OCI-LY7 (cell line): Measurements from ENCODE around the gene SPART. TPM values are rescaled to one million over a fixed set of nuclear protein-coding genes. Genes with fewer than 3 reads are reported as not detected.

Experiments used
- BruUV-seq: library from RNA; stranded (reverse); fragments of 400-500 nt; replicated peaks from 2 replicates; lab custom pipeline; 2021; lab: Mats Ljungman, UMichigan
- CTCF ChIA-PET: fragments of 300-600 bp; sonication (Branson Sonifier 250); formaldehyde crosslinking; loops from one replicate; lab custom pipeline; 2022; ENCODE audit warnings: antibody characterized with exemption; ENCODE audit not compliant: unreplicated experiment; lab: Charles Lee
- POLR2A ChIA-PET: fragments of 300-600 bp; sonication (Branson Sonifier 250); formaldehyde crosslinking; loops from one replicate; lab custom pipeline; 2022; ENCODE audit warnings: antibody characterized with exemption; lab: Charles Lee
- DNase-seq: peaks from one replicate; pipeline ENCODE4 v3.0.0-alpha.2; 2015; ENCODE audit warnings: low spot score
- H2AFZ ChIP-seq: fragments of 200-600 bp; sonication (generic), shearing (Covaris generic); 2 replicates; pipeline ENCODE4 v1.6.1; 2014; ENCODE audit warnings: mild to moderate bottlenecking, antibody characterized with exemption, low read length, moderate library complexity
- H3K27ac ChIP-seq: fragments of 200-600 bp; sonication (generic); 2 replicates; pipeline ENCODE4 v1.5.1; 2014; ENCODE audit warnings: mixed run types, low read depth, mild to moderate bottlenecking, moderate library complexity, low read length, inconsistent platforms; ENCODE audit not compliant: poor library complexity, severe bottlenecking
- H3K36me3 ChIP-seq: fragments of 200-600 bp; sonication (generic); 2 replicates; pipeline ENCODE4 v1.6.1; 2014; ENCODE audit warnings: mild to moderate bottlenecking, antibody characterized with exemption, low read length, moderate library complexity, mixed read lengths; ENCODE audit not compliant: insufficient read depth
- H3K4me1 ChIP-seq: fragments of 200-600 bp; sonication (generic); 2 replicates; pipeline ENCODE4 v1.5.1; 2014; ENCODE audit warnings: mild to moderate bottlenecking, low read length; ENCODE audit not compliant: insufficient read depth, poor library complexity, severe bottlenecking
- H3K4me2 ChIP-seq: fragments of 200-600 bp; sonication (generic); 2 replicates; pipeline ENCODE4 v1.6.1; 2014; ENCODE audit warnings: mild to moderate bottlenecking, low read length
- H3K4me3 ChIP-seq: fragments of 200-600 bp; sonication (generic); 2 replicates; pipeline ENCODE4 v1.5.1; 2014; ENCODE audit warnings: mild to moderate bottlenecking, low read depth, low read length; ENCODE audit not compliant: poor library complexity, severe bottlenecking
- H3K79me2 ChIP-seq: fragments of 200-600 bp; sonication (generic); 2 replicates; pipeline ENCODE4 v1.6.1; 2016; ENCODE audit warnings: low read depth, mild to moderate bottlenecking, low read length, moderate library complexity, mixed read lengths; ENCODE audit not compliant: insufficient read depth
- H3K9me2 ChIP-seq: fragments of 200-600 bp; sonication (generic); 2 replicates; pipeline ENCODE4 v1.6.1; 2016; ENCODE audit warnings: mild to moderate bottlenecking, low read length, mixed read lengths; ENCODE audit not compliant: insufficient read depth
- H3K9me3 ChIP-seq: fragments of 200-600 bp; sonication (generic); 2 replicates; pipeline ENCODE4 v1.6.1; 2014; ENCODE audit warnings: mild to moderate bottlenecking, mixed run types, low read length, mixed read lengths
- H4K20me1 ChIP-seq: fragments of 200-600 bp; sonication (generic); 2 replicates; pipeline ENCODE4 v1.6.1; 2014; ENCODE audit warnings: mild to moderate bottlenecking, antibody characterized with exemption, low read length, moderate library complexity, mixed read lengths; ENCODE audit not compliant: insufficient read depth
- EZH2phosphoT487 ChIP-seq: fragments of 200-600 bp; sonication (generic); IDR thresholded peaks from 2 replicates; pipeline ENCODE4 v1.6.1; 2018; ENCODE audit warnings: low read depth, borderline replicate concordance, mild to moderate bottlenecking, mixed run types, antibody characterized with exemption, low read length, moderate library complexity, mixed read lengths
- intact Hi-C: fragments of 100-400 bp; cut with micrococcal nuclease; formaldehyde crosslinking; loops from one replicate; pipeline ENCODE4 v1.10.0; 2022; ENCODE audit not compliant: unreplicated experiment
- total RNA-seq, 2 experiments: library from RNA; depleted of rRNA in 1 of 2; stranded (reverse); fragments of >200 nt in 1 of 2; shearing (Covaris generic) in 1 of 2; gene quantifications; 2 replicates each; pipeline ENCODE4 v1.2.3, GENCODE V29; 2014 to 2022
- TF ChIP-seq, protein P1 (sequence below): fragments of 200-600 bp; sonication (generic); conservative IDR thresholded peaks from 2 replicates; pipeline ENCODE4 v1.5.1; 2014; ENCODE audit warnings: mild to moderate bottlenecking, antibody characterized with exemption, low read length, moderate library complexity, mixed read lengths

Gene SPART
- total RNA-seq, 2 experiments from 2014 or later: not detected

DNA sequence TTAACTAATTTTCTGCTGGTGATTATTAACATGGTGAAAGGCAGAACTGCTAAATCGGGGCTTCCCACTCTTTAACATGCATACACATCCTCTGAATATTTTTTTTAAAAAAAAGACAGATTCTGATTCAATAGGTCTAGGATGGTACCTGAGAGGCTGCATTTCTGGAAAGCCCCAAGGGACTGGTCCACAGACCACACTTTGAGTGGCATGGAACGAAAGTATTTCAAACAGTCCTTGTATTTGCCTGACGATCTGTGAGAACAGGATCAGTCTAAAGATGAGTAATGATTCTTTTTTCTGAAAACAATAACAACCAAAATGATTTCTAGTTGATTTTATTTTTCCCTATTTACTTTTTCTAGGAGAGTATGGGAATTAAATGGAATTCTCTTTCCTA, 16.7 kb upstream of the SPART start:
- Histone ChIP-seq H3K9me3 (no peaks in the 10 kb centered on the region), H3K27ac (no peak overlapping the region), H4K20me1 (no peaks in the 10 kb centered on the region), H3K4me3 (no peak overlapping the region), H3K4me2 (no peak overlapping the region), H3K79me2 (no peaks in the 10 kb centered on the region), H3K4me1 (no peaks in the 10 kb centered on the region), H3K36me3 (no peaks in the 10 kb centered on the region), H3K9me2 (no peaks in the 10 kb centered on the region), H2AFZ (no peak overlapping the region)
- no peak for DNase-seq
- ChIA-PET CTCF (no interaction called here), POLR2A (no interaction called here)
- BruUV-seq: no TSS peak
- intact Hi-C loops: no loop called here
- TF ChIP-seq EZH2phosphoT487: no peak
- TF ChIP-seq, protein P1, sequence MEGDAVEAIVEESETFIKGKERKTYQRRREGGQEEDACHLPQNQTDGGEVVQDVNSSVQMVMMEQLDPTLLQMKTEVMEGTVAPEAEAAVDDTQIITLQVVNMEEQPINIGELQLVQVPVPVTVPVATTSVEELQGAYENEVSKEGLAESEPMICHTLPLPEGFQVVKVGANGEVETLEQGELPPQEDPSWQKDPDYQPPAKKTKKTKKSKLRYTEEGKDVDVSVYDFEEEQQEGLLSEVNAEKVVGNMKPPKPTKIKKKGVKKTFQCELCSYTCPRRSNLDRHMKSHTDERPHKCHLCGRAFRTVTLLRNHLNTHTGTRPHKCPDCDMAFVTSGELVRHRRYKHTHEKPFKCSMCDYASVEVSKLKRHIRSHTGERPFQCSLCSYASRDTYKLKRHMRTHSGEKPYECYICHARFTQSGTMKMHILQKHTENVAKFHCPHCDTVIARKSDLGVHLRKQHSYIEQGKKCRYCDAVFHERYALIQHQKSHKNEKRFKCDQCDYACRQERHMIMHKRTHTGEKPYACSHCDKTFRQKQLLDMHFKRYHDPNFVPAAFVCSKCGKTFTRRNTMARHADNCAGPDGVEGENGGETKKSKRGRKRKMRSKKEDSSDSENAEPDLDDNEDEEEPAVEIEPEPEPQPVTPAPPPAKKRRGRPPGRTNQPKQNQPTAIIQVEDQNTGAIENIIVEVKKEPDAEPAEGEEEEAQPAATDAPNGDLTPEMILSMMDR: no peak

DNA sequence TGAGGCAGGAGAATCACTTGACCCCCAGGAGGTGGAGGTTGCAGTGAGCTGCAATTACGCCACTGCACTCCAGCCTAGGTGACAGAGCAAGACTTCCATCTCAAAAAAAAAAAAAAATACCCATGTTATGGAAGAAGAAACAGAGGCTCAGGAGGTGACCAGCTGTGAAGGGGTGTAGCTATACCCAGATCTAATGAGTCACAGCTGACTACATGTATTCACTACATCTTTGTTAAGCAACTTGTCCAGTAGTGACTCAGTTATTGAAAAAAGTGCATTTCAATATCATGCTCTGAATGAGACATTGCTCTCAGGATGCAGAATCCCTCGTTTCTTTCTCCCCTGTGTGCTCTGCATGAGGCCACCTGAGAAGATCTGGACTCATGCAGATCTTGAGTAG, 16.1 kb upstream of the SPART start:
- H3K36me3 ChIP-seq: no peaks in the 10 kb centered on the region
- TF ChIP-seq EZH2phosphoT487: no peak
- TF ChIP-seq, protein P1: no peak
- no peaks in the 10 kb centered on the region for H4K20me1 ChIP-seq
- H3K27ac ChIP-seq: no peak overlapping the region
- no peak overlapping the region for H2AFZ ChIP-seq
- no peak overlapping the region for H3K4me3 ChIP-seq
- no peaks in the 10 kb centered on the region for H3K9me2 ChIP-seq
- DNase-seq: no peak
- H3K4me2 ChIP-seq: no peak overlapping the region
- intact Hi-C loops: no loop called here
- POLR2A ChIA-PET: no interaction called here
- no TSS peak for BruUV-seq
- H3K9me3 ChIP-seq: no peaks in the 10 kb centered on the region
- no peaks in the 10 kb centered on the region for H3K4me1 ChIP-seq
- H3K79me2 ChIP-seq: no peaks in the 10 kb centered on the region
- CTCF ChIA-PET: no interaction called here

DNA sequence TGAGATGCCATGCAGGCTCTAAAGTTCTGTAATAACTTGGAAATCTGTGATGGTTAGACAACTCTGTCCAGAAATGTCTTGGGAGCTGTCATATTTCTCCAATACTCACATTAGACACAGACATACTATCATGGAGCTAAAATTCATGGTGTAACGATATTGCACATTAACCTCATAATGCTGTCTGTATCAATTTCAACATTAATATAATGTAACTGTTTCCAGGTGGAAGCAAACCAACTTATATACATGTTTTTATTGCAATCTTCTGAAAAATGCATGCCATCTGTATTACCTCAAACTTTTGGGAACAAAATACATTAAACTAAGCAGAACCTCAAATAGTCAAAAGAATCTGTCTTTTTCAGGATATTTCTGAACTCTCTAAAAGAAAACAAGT, 14.7 kb upstream of the SPART start:
- no peaks in the 10 kb centered on the region for H3K9me3 ChIP-seq
- H3K4me3 ChIP-seq: no peak overlapping the region
- CTCF ChIA-PET: no interaction called here
- POLR2A ChIA-PET: no interaction called here
- H3K4me2 ChIP-seq: no peak overlapping the region
- H4K20me1 ChIP-seq: no peaks in the 10 kb centered on the region
- H2AFZ ChIP-seq: no peak overlapping the region
- TF ChIP-seq, protein P1: no peak
- no peak for TF ChIP-seq EZH2phosphoT487
- no TSS peak for BruUV-seq
- no peaks in the 10 kb centered on the region for H3K9me2 ChIP-seq
- no peaks in the 10 kb centered on the region for H3K36me3 ChIP-seq
- H3K79me2 ChIP-seq: no peaks in the 10 kb centered on the region
- no peak overlapping the region for H3K27ac ChIP-seq
- intact Hi-C loops: no loop called here
- no peak for DNase-seq
- no peaks in the 10 kb centered on the region for H3K4me1 ChIP-seq
